ENCODE data around the gene COL15A1.

DNA sequence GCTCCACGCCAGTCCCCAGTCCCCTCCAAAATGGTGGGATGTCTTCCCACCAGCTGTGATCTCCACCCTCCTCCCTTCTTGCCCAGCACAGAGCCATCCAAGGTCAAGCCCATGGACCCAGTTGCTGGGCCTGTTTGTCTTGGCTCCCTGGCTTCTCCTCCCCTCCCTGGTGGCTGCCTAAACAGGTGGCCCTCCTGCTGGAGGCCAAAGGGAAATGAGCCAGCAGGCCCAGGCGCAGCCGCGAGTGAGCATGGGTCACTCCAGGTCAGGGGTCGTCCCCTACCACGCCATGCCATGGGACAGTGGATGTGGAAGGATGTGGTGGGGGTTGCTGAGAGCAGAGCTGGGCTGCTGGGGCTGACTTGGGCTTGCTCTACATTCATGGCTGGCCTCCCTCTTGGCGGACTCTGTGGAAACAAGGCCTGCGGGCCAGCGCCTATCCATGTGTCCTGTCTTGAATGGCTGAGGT lies 33.6 kb downstream of the COL15A1 start:
- TF ChIP-seq, protein P1, sequence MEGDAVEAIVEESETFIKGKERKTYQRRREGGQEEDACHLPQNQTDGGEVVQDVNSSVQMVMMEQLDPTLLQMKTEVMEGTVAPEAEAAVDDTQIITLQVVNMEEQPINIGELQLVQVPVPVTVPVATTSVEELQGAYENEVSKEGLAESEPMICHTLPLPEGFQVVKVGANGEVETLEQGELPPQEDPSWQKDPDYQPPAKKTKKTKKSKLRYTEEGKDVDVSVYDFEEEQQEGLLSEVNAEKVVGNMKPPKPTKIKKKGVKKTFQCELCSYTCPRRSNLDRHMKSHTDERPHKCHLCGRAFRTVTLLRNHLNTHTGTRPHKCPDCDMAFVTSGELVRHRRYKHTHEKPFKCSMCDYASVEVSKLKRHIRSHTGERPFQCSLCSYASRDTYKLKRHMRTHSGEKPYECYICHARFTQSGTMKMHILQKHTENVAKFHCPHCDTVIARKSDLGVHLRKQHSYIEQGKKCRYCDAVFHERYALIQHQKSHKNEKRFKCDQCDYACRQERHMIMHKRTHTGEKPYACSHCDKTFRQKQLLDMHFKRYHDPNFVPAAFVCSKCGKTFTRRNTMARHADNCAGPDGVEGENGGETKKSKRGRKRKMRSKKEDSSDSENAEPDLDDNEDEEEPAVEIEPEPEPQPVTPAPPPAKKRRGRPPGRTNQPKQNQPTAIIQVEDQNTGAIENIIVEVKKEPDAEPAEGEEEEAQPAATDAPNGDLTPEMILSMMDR (CRISPR knock-in tag; IDR thresholded peaks at IDR 0.05): no peak
- TF ChIP-seq ZNF576 (CRISPR knock-in tag; IDR thresholded peaks at IDR 0.05): no peak
- TF ChIP-seq, protein P2, sequence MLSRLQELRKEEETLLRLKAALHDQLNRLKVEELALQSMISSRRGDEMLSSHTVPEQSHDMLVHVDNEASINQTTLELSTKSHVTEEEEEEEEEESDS (CRISPR knock-in tag; IDR thresholded peaks at IDR 0.05; ENCODE audit: borderline replicate concordance): no peak
